Measurements from ENCODE around the gene DNAH17. TPM values are rescaled to one million over a fixed set of nuclear protein-coding genes. Genes with fewer than 3 reads are reported as not detected.

DNAH17 gene
- polyA plus RNA-seq, 1 of the 3 experiments (the other 2 are of a cell fraction): not detected

DNA sequence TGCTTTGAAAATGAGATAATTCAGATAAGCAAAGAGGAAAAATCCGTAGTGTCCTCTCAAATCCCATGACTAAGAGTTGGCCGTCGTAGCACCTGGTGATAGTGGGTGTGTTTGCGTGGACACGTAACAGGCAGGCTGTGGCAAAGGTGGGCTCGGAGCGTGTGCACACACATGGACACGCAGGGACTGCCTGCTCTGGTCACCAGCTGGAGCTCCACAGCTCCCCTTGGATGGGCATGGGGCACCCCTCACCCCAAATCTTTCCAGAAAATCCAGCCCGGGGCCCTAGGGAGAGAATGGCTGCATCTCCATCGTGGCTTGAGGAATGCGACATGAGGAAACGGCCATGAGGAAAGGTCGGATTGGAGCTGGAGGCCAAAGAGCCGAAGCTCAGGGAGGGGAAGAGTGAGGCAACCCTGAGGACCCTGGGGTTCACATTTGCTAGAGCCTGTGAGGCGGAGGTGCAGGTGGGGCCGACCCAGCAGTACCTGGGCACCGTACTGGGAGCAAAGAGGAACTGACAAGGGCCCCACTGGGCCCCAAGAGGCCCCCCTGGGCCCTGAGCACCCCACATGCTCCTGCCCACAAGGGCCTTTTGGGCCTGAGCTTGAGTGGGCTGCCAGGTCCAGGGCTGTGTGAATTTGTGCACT, 51.6 kb downstream of the DNAH17 start:
- no peaks in the 10 kb centered on the region for H3F3A ChIP-seq (replicated peaks; ENCODE audit: insufficient read depth)
- H2AFZ ChIP-seq (ENCODE audit: low read depth): no peak overlapping the region
- CTCF ChIA-PET: no interaction called here
- H3K36me3 ChIP-seq (replicated peaks in 1 of 2; ENCODE audit: control insufficient read depth in 1 of 2, insufficient read depth in 2 of 2, low read length in 1 of 2): no peaks in the 10 kb centered on the region
- no peaks in the 10 kb centered on the region for H3K79me2 ChIP-seq (ENCODE audit: insufficient read depth)
- no peaks in the 10 kb centered on the region for H3K27me3 ChIP-seq (ENCODE audit: insufficient read depth)
- H3K9me3 ChIP-seq: no peaks in the 10 kb centered on the region
- TF ChIP-seq EP300 (IDR thresholded peaks at IDR 0.05; ENCODE audit: borderline replicate concordance in 1 of 2, low read depth in 1 of 2, low read length in 1 of 2) (no peak), MEF2A (IDR thresholded peaks at IDR 0.05; ENCODE audit: borderline replicate concordance, low read depth) (no peak), JUND (IDR thresholded peaks at IDR 0.05) (no peak), FOSL2 (IDR thresholded peaks at IDR 0.05; ENCODE audit: borderline replicate concordance, low read depth) (no peak), MXI1 (IDR thresholded peaks at IDR 0.05; ENCODE audit: low read depth, low read length) (no peak), POLR2AphosphoS5 (IDR thresholded peaks at IDR 0.05; ENCODE audit: low read depth, low read length) (no peak), RAD21 (IDR thresholded peaks at IDR 0.05; ENCODE audit: low read length) (no peak), FOXM1 (IDR thresholded peaks at IDR 0.05; ENCODE audit: low read depth) (no peak), TAF1 (IDR thresholded peaks at IDR 0.05; ENCODE audit: borderline replicate concordance, low read depth, low read length) (no peak), EZH2phosphoT487 (IDR thresholded peaks at IDR 0.05; ENCODE audit: borderline replicate concordance, low read depth) (no peak)
- TF ChIP-seq, protein P1, sequence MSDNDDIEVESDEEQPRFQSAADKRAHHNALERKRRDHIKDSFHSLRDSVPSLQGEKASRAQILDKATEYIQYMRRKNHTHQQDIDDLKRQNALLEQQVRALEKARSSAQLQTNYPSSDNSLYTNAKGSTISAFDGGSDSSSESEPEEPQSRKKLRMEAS (IDR thresholded peaks at IDR 0.05; ENCODE audit: low read depth): no peak
- TF ChIP-seq, protein P2, sequence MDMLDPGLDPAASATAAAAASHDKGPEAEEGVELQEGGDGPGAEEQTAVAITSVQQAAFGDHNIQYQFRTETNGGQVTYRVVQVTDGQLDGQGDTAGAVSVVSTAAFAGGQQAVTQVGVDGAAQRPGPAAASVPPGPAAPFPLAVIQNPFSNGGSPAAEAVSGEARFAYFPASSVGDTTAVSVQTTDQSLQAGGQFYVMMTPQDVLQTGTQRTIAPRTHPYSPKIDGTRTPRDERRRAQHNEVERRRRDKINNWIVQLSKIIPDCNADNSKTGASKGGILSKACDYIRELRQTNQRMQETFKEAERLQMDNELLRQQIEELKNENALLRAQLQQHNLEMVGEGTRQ (IDR thresholded peaks at IDR 0.05; ENCODE audit: borderline replicate concordance, low read depth, low read length): no peak
- peaks cover 0 to 10% of the 10 kb centered on the region in 2 experiments; a peak in 1 of 4 replicates for H3K4me1 ChIP-seq (ENCODE audit: control insufficient read depth in 1 of 2, insufficient read depth in 2 of 2, low read depth in 1 of 2, low read length in 1 of 2)
- H3K9me2 ChIP-seq: no peaks in the 10 kb centered on the region
- DNase-seq: no peak
- no peak overlapping the region for H3K4me3 ChIP-seq (ENCODE audit: low read depth in 2 of 2, low read length in 1 of 2)
- WGBS (ENCODE audit: low lambda C conversion rate): 77% methylated on average over 17 of the region's 17 CpGs
- no peak overlapping the region for H3K9ac ChIP-seq
- no peaks in the 10 kb centered on the region for H4K20me1 ChIP-seq (ENCODE audit: insufficient read depth)
- no peak overlapping the region for H3K4me2 ChIP-seq
- no peak overlapping the region for H3K27ac ChIP-seq (ENCODE audit: low read depth in 2 of 2, low read length in 1 of 2)
- POLR2A ChIA-PET: no interaction called here

DNA sequence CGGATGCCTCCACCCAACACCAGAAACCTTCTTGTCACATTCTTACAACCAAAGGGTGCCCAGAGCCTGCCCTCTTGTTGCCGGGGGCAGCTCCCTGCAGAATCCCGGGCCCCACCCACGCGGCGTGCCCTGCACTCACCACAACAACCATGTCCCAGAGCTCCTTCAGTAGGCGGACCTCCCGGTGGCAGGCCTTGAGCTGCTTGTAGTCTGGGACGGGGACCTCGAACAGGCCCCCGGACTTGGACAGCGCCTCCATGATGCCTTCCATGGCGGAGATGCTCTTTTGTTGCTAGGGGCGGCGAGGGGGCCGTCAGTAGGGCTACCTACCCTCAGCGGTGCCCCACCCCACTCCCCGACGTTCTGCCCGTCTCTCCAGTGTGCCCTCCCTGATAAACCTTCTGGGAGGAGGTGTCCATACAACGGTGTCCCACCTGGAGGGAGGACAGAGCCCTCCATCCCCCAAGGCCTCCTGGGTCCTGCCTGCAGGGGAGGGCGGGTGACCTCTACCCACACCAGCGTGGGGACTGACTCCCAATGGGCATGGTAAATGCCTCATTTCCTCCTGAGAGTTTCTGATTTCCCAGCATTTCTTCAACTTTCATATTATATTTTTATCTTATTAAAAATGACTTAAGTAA, 52.2 kb downstream of the DNAH17 start:
- Histone ChIP-seq H2AFZ (ENCODE audit: low read depth) (no peak overlapping the region), H3K9me2 (no peaks in the 10 kb centered on the region), H3K79me2 (ENCODE audit: insufficient read depth) (no peaks in the 10 kb centered on the region), H3K4me3 (ENCODE audit: low read depth in 2 of 2, low read length in 1 of 2) (no peak overlapping the region), H3K9me3 (no peaks in the 10 kb centered on the region), H3K4me2 (no peak overlapping the region), H4K20me1 (ENCODE audit: insufficient read depth) (no peaks in the 10 kb centered on the region), H3K36me3 (replicated peaks in 1 of 2; ENCODE audit: control insufficient read depth in 1 of 2, insufficient read depth in 2 of 2, low read length in 1 of 2) (no peaks in the 10 kb centered on the region), H3K27ac (ENCODE audit: low read depth in 2 of 2, low read length in 1 of 2) (no peak overlapping the region), H3K9ac (no peak overlapping the region), H3K4me1 (ENCODE audit: control insufficient read depth in 1 of 2, insufficient read depth in 2 of 2, low read depth in 1 of 2, low read length in 1 of 2) (peaks cover 0 to 8% of the 10 kb centered on the region in 2 experiments; a peak in 1 of 4 replicates), H3F3A (replicated peaks; ENCODE audit: insufficient read depth) (no peaks in the 10 kb centered on the region), H3K27me3 (ENCODE audit: insufficient read depth) (no peaks in the 10 kb centered on the region)
- 85% methylated on average over 23 of the region's 23 CpGs for WGBS (ENCODE audit: low lambda C conversion rate)
- POLR2A ChIA-PET: no interaction called here
- CTCF ChIA-PET: no interaction called here
- DNase-seq: no peak
- TF ChIP-seq SIN3A (IDR thresholded peaks at IDR 0.05; ENCODE audit: borderline replicate concordance, low read depth, low read length) (no peak), CHD2 (IDR thresholded peaks at IDR 0.05; ENCODE audit: low read length, partially characterized antibody) (no peak), RAD21 (IDR thresholded peaks at IDR 0.05; ENCODE audit: low read length) (no peak), POLR2AphosphoS5 (IDR thresholded peaks at IDR 0.05; ENCODE audit: low read depth, low read length) (no peak), GATA2 (CRISPR knock-in tag; IDR thresholded peaks at IDR 0.05) (no peak), PBX3 (IDR thresholded peaks at IDR 0.05) (no peak), MEF2A (IDR thresholded peaks at IDR 0.05; ENCODE audit: borderline replicate concordance, low read depth) (no peak), EZH2phosphoT487 (IDR thresholded peaks at IDR 0.05; ENCODE audit: borderline replicate concordance, low read depth) (no peak), FOXJ3 (CRISPR knock-in tag; IDR thresholded peaks at IDR 0.05) (no peak), EP300 (IDR thresholded peaks at IDR 0.05; ENCODE audit: borderline replicate concordance in 1 of 2, low read depth in 1 of 2, low read length in 1 of 2) (no peak), RXRA (IDR thresholded peaks at IDR 0.05; ENCODE audit: borderline replicate concordance, low read depth) (no peak), ELF1 (IDR thresholded peaks at IDR 0.05) (no peak), TAF1 (IDR thresholded peaks at IDR 0.05; ENCODE audit: borderline replicate concordance, low read depth, low read length) (no peak), NRF1 (IDR thresholded peaks at IDR 0.05; ENCODE audit: low read depth, low read length) (no peak)
- TF ChIP-seq, protein P1 (IDR thresholded peaks at IDR 0.05; ENCODE audit: low read depth): no peak
- TF ChIP-seq, protein P2 (IDR thresholded peaks at IDR 0.05; ENCODE audit: borderline replicate concordance, low read depth, low read length): no peak

All from SK-N-SH (cell line).